HCT116 (cell line): ENCODE measurements around the gene SMAD7. TPM values are rescaled to one million over a fixed set of nuclear protein-coding genes. Genes with fewer than 3 reads are reported as not detected.

Experiments used
- ATAC-seq: fragments of 200-7000 bp; cut with Tn5 transposase; 2 replicates; pipeline ENCODE4 v1.9.1; 2020; ENCODE audit warnings: mild to moderate bottlenecking, moderate library complexity
- BruUV-seq: library from RNA; stranded (reverse); fragments of 400-500 nt; replicated peaks from 2 replicates; lab custom pipeline; 2021; lab: Mats Ljungman, UMichigan
- CTCF ChIA-PET: fragments of 300-600 bp; sonication (Branson Sonifier 250); formaldehyde crosslinking; loops from one replicate; lab custom pipeline; 2021; ENCODE audit warnings: antibody characterized with exemption; lab: Charles Lee
- POLR2A ChIA-PET: fragments of 300-600, 350-600 bp; sonication (Branson Sonifier 250); formaldehyde crosslinking; loops from one replicate; lab custom pipeline; 2021; ENCODE audit warnings: antibody characterized with exemption; lab: Charles Lee
- RAD21 ChIA-PET, 2 experiments: fragments of 300-600 bp; sonication (Branson Sonifier 250); formaldehyde crosslinking; loops; one replicate each; lab custom pipeline; 2023; ENCODE audit warnings: low total read pairs in 2 of 2; ENCODE audit not compliant: uncharacterized antibody in 2 of 2, unreplicated experiment in 2 of 2, low non-redundant PET in 1 of 2; lab: Charles Lee
- DNase-seq: peaks from one replicate; pipeline ENCODE4 v3.0.0-alpha.2; 2010; ENCODE audit warnings: low read depth, low spot score
- H2AFZ ChIP-seq: fragments of 200-600 bp; shearing (Covaris generic), sonication (generic); 2 replicates; pipeline ENCODE4 v1.6.1; 2017; ENCODE audit warnings: low read depth, mixed run types, mixed read lengths, antibody characterized with exemption, low read length; ENCODE audit not compliant: poor library complexity, severe bottlenecking
- H3K27ac ChIP-seq: 2 replicates; pipeline ENCODE4 v1.5.1; 2012; ENCODE audit warnings: low read depth, low read length
- H3K27me3 ChIP-seq: fragments of 200-600 bp; sonication (generic); 2 replicates; pipeline ENCODE4 v1.6.1; 2016; ENCODE audit warnings: mixed run types, low read length, mixed read lengths; ENCODE audit not compliant: insufficient read depth
- H3K36me3 ChIP-seq, 2 experiments: fragments of 200-500 bp in 1 of 2; fragments of 200-600 bp in 1 of 2; sonication (Bioruptor generic) in 1 of 2; sonication (generic) in 1 of 2; 2 replicates each; pipeline versions ENCODE4 v1.5.1 to v1.6.1; 2014 to 2016; ENCODE audit warnings: low read length in 2 of 2, inconsistent platforms in 1 of 2, mixed read lengths in 1 of 2, mixed run types in 1 of 2; ENCODE audit not compliant: insufficient read depth in 2 of 2, control insufficient read depth in 1 of 2
- H3K4me1 ChIP-seq, 2 experiments: fragments of 200-600 bp in 1 of 2; sonication (generic) in 1 of 2; 2 replicates each; pipeline versions ENCODE4 v1.5.1 to v1.6.1; 2012 to 2017; ENCODE audit warnings: low read length in 2 of 2, inconsistent platforms in 1 of 2, mild to moderate bottlenecking in 1 of 2, mixed read lengths in 1 of 2, mixed run types in 1 of 2, moderate library complexity in 1 of 2; ENCODE audit not compliant: insufficient read depth in 2 of 2, control insufficient read depth in 1 of 2
- H3K4me2 ChIP-seq: fragments of 200-600 bp; sonication (generic); 2 replicates; pipeline ENCODE4 v1.6.1; 2017; ENCODE audit warnings: mixed run types, low read length, mixed read lengths
- H3K4me3 ChIP-seq, 2 experiments: fragments of 200-600 bp in 1 of 2; sonication (generic) in 1 of 2; replicated peaks in 1 of 2; 2 replicates each; pipeline ENCODE4 v1.5.1; 2011 to 2016; ENCODE audit warnings: low read length in 2 of 2, control low read depth in 1 of 2, low read depth in 1 of 2, mild to moderate bottlenecking in 1 of 2, mixed read lengths in 1 of 2, mixed run types in 1 of 2
- H3K79me2 ChIP-seq: fragments of 200-600 bp; sonication (generic); 2 replicates; pipeline ENCODE4 v1.6.1; 2017; ENCODE audit warnings: mild to moderate bottlenecking, mixed run types, low read length, moderate library complexity, mixed read lengths; ENCODE audit not compliant: insufficient read depth
- H3K9ac ChIP-seq: fragments of 200-600 bp; sonication (generic); 2 replicates; pipeline ENCODE4 v1.6.1; 2016; ENCODE audit warnings: low read length, mixed read lengths
- H3K9me2 ChIP-seq: fragments of 200-600 bp; sonication (generic), shearing (Covaris generic); 2 replicates; pipeline ENCODE4 v1.6.1; 2017; ENCODE audit warnings: mixed run types, mild to moderate bottlenecking, moderate library complexity; ENCODE audit not compliant: insufficient read depth
- H3K9me3 ChIP-seq, 2 experiments: fragments of 200-500 bp in 1 of 2; fragments of 200-600 bp in 1 of 2; sonication (Bioruptor generic) in 1 of 2; sonication (generic) in 1 of 2; 2 replicates each; pipeline ENCODE4 v1.6.1; 2014 to 2017; ENCODE audit warnings: low read length in 2 of 2, mixed read lengths in 2 of 2, inconsistent platforms in 1 of 2, low read depth in 1 of 2, mild to moderate bottlenecking in 1 of 2, mixed run types in 1 of 2, moderate library complexity in 1 of 2; ENCODE audit not compliant: control insufficient read depth in 1 of 2, insufficient read depth in 1 of 2
- H4K20me1 ChIP-seq: fragments of 200-600 bp; sonication (generic), shearing (Covaris generic); 2 replicates; pipeline ENCODE4 v1.6.1; 2017; ENCODE audit warnings: mixed run types, mild to moderate bottlenecking, moderate library complexity; ENCODE audit not compliant: insufficient read depth
- CBX3 ChIP-seq: IDR thresholded peaks from 2 replicates; pipeline ENCODE4 v1.6.1; 2012; ENCODE audit warnings: low read depth
- EGR1 ChIP-seq: IDR thresholded peaks from 2 replicates; pipeline ENCODE4 v1.6.1; 2012; ENCODE audit warnings: low read depth
- ELF1 ChIP-seq: IDR thresholded peaks from 2 replicates; pipeline ENCODE4 v1.6.1; 2012; ENCODE audit warnings: low read depth, borderline replicate concordance
- EZH2 ChIP-seq: fragments of 200-600 bp; sonication (generic); IDR thresholded peaks from 2 replicates; pipeline ENCODE4 v1.6.1; 2017; ENCODE audit warnings: antibody characterized with exemption, mixed run types
- EZH2phosphoT487 ChIP-seq: fragments of 200-600 bp; IDR thresholded peaks from 2 replicates; pipeline ENCODE4 v1.6.1; 2018; ENCODE audit warnings: antibody characterized with exemption, borderline replicate concordance
- FOSL1 ChIP-seq: IDR thresholded peaks from 2 replicates; pipeline ENCODE4 v1.6.1; 2012; ENCODE audit warnings: low read depth
- RAD21 ChIP-seq: IDR thresholded peaks from 2 replicates; pipeline ENCODE4 v1.6.1; 2012; ENCODE audit warnings: low read depth, mild to moderate bottlenecking
- SIN3A ChIP-seq: IDR thresholded peaks from 2 replicates; pipeline ENCODE4 v1.6.1; 2012; ENCODE audit warnings: low read depth
- TCF7L2 ChIP-seq: IDR thresholded peaks from 2 replicates; pipeline ENCODE4 v1.7.0; 2011; ENCODE audit warnings: borderline replicate concordance, inconsistent platforms; ENCODE audit not compliant: insufficient read depth, insufficient read length; ENCODE audit errors: extremely low read depth
- YY1 ChIP-seq: IDR thresholded peaks from 2 replicates; pipeline ENCODE4 v1.6.1; 2011; ENCODE audit warnings: low read length, low read depth, moderate library complexity, mild to moderate bottlenecking; ENCODE audit not compliant: insufficient replicate concordance; ENCODE audit errors: extremely low read depth
- ZFX ChIP-seq: fragments of 450-650 bp; IDR thresholded peaks from 2 replicates; pipeline ENCODE4 v1.6.1; 2017
- ZNF274 ChIP-seq: fragments of 200-500 bp; sonication (Bioruptor generic); IDR thresholded peaks from 2 replicates; pipeline ENCODE4 v1.6.1; 2014; ENCODE audit warnings: mild to moderate bottlenecking, low read depth, low read length, inconsistent platforms
- intact Hi-C: fragments of 100-400 bp; cut with micrococcal nuclease; formaldehyde crosslinking; loops from 2 replicates; pipeline ENCODE4 v1.10.0; 2022
- total RNA-seq: library from RNA; stranded (reverse); gene quantifications from one replicate; pipeline ENCODE4 v1.2.1, GENCODE V29; 2021; ENCODE audit not compliant: unreplicated experiment
- TF ChIP-seq, protein P1 (sequence below), 3 experiments: fragments of 200-600 bp in 1 of 3; sonication (generic) in 1 of 3; IDR thresholded peaks in 2 of 3; conservative IDR thresholded peaks in 1 of 3; 2 replicates each; pipeline ENCODE4 v1.5.1; 2012 to 2017; ENCODE audit warnings: low read depth in 2 of 3, low read length in 2 of 3, antibody characterized with exemption in 1 of 3, borderline replicate concordance in 1 of 3, control low read depth in 1 of 3, mild to moderate bottlenecking in 1 of 3, mixed read lengths in 1 of 3, mixed run types in 1 of 3, moderate library complexity in 1 of 3; ENCODE audit not compliant: insufficient read depth in 1 of 3
- TF ChIP-seq, protein P2 (sequence below): IDR thresholded peaks from 2 replicates; pipeline ENCODE4 v1.6.1; 2012
- TF ChIP-seq, protein P3 (sequence below): IDR thresholded peaks from 2 replicates; pipeline ENCODE4 v1.6.1; 2012; ENCODE audit warnings: low read depth
- TF ChIP-seq, protein P4 (sequence below): IDR thresholded peaks from 2 replicates; pipeline ENCODE4 v1.6.1; 2012

SMAD7 gene
- total RNA-seq, 1 experiment from 2014 or later = 7.2 TPM

DNA sequence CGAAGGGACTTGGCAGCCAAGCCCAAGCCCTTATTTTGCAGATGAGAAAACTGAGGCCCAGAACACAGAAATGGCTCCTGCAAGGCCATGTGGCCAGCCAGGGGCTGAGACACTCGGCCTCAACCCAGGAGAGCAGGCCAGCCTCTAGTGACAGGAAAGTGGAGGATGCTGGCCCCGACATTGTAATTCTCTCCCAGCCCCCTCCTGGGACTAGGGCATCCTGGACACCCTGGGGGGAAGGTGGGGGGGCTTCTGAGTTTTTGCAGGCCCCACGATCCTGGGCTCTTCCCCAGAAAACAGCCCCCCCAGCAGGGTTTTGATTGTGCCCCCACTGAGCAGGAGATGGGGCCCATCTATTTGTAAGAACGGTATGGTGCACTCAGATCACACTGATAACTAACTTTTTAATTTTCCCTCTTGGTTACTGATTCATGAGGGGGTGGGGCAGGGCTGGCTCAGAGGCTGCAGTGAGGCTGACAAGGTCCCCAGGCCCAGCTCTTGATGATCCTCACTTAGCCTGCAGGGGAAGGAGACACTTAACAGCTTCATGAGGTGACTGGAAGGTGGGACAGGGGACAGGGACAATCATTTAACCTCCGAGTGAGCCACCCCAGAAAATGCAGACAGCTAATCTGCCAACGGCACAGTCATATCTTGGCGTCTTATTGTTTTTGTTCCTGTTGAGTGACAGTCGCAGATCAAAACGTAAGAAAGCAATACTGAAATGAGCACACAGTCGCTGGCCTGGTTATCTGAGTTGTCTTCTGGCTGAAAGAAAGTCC lies 18.9 kb downstream of the SMAD7 start:
- no peaks in the 10 kb centered on the region for H3K9me3 ChIP-seq
- no TSS peak for BruUV-seq
- ChIA-PET POLR2A (no interaction called here), RAD21 (no interaction called here)
- no peak overlapping the region for H2AFZ ChIP-seq
- H3K9ac ChIP-seq = no peak overlapping the region
- H3K4me3 ChIP-seq = no peak overlapping the region
- no peak for ATAC-seq
- H3K36me3 ChIP-seq = no peaks in the 10 kb centered on the region
- H3K9me2 ChIP-seq = no peaks in the 10 kb centered on the region
- TF ChIP-seq EGR1 (no peak), ZNF274 (no peak), EZH2phosphoT487 (no peak), YY1 (no peak), SIN3A (no peak), FOSL1 (no peak), ELF1 (no peak), RAD21 (no peak), ZFX (no peak), TCF7L2 (no peak), EZH2 (no peak), CBX3 (no peak)
- TF ChIP-seq, protein P1, sequence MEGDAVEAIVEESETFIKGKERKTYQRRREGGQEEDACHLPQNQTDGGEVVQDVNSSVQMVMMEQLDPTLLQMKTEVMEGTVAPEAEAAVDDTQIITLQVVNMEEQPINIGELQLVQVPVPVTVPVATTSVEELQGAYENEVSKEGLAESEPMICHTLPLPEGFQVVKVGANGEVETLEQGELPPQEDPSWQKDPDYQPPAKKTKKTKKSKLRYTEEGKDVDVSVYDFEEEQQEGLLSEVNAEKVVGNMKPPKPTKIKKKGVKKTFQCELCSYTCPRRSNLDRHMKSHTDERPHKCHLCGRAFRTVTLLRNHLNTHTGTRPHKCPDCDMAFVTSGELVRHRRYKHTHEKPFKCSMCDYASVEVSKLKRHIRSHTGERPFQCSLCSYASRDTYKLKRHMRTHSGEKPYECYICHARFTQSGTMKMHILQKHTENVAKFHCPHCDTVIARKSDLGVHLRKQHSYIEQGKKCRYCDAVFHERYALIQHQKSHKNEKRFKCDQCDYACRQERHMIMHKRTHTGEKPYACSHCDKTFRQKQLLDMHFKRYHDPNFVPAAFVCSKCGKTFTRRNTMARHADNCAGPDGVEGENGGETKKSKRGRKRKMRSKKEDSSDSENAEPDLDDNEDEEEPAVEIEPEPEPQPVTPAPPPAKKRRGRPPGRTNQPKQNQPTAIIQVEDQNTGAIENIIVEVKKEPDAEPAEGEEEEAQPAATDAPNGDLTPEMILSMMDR (IDR thresholded peaks at IDR 0.05 in 2 of 3, conservative IDR thresholded peaks at IDR 0.05 in 1 of 3; ENCODE audit: borderline replicate concordance in 1 of 3, insufficient read depth in 1 of 3, low read depth in 2 of 3, low read length in 2 of 3) = no peak
- TF ChIP-seq, protein P2, sequence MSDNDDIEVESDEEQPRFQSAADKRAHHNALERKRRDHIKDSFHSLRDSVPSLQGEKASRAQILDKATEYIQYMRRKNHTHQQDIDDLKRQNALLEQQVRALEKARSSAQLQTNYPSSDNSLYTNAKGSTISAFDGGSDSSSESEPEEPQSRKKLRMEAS = no peak
- TF ChIP-seq, protein P3, sequence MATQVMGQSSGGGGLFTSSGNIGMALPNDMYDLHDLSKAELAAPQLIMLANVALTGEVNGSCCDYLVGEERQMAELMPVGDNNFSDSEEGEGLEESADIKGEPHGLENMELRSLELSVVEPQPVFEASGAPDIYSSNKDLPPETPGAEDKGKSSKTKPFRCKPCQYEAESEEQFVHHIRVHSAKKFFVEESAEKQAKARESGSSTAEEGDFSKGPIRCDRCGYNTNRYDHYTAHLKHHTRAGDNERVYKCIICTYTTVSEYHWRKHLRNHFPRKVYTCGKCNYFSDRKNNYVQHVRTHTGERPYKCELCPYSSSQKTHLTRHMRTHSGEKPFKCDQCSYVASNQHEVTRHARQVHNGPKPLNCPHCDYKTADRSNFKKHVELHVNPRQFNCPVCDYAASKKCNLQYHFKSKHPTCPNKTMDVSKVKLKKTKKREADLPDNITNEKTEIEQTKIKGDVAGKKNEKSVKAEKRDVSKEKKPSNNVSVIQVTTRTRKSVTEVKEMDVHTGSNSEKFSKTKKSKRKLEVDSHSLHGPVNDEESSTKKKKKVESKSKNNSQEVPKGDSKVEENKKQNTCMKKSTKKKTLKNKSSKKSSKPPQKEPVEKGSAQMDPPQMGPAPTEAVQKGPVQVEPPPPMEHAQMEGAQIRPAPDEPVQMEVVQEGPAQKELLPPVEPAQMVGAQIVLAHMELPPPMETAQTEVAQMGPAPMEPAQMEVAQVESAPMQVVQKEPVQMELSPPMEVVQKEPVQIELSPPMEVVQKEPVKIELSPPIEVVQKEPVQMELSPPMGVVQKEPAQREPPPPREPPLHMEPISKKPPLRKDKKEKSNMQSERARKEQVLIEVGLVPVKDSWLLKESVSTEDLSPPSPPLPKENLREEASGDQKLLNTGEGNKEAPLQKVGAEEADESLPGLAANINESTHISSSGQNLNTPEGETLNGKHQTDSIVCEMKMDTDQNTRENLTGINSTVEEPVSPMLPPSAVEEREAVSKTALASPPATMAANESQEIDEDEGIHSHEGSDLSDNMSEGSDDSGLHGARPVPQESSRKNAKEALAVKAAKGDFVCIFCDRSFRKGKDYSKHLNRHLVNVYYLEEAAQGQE = no peak
- TF ChIP-seq, protein P4, sequence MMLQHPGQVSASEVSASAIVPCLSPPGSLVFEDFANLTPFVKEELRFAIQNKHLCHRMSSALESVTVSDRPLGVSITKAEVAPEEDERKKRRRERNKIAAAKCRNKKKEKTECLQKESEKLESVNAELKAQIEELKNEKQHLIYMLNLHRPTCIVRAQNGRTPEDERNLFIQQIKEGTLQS = no peak
- TF ChIP-seq, all 23 proteins: peak for 0
- no peak overlapping the region for H3K4me2 ChIP-seq
- no peak for DNase-seq
- peaks cover 60 to 66% of the 10 kb centered on the region in 2 experiments for H3K4me1 ChIP-seq
- H3K27ac ChIP-seq = no peak overlapping the region
- CTCF ChIA-PET = no interaction called here
- H3K79me2 ChIP-seq = peaks cover 24% of the 10 kb centered on the region; the same call in 1 of the 2 replicates
- intact Hi-C loops = no loop called here
- peaks cover 4% of the 10 kb centered on the region; the same call in 1 of the 2 replicates for H4K20me1 ChIP-seq
- H3K27me3 ChIP-seq = no peaks in the 10 kb centered on the region
